Trophoblast cell (in vitro differentiated cells and primary cell): ENCODE data around the gene ASB4.

Experiments used
- DNase-seq, 2 donors: peaks; one replicate each; pipeline ENCODE4 v3.0.0-alpha.2; 2016
- H2AFZ ChIP-seq: 2 replicates; pipeline ENCODE4 v1.6.1; 2013; ENCODE audit warnings: low read length, moderate library complexity, mild to moderate bottlenecking; ENCODE audit not compliant: insufficient read depth, poor library complexity
- H2AK5ac ChIP-seq: 2 replicates; pipeline ENCODE4 v1.6.1; 2013; ENCODE audit warnings: mild to moderate bottlenecking, low read length
- H2BK120ac ChIP-seq: 2 replicates; pipeline ENCODE4 v1.6.1; 2013; ENCODE audit warnings: low read length, mild to moderate bottlenecking, moderate library complexity; ENCODE audit not compliant: insufficient read depth, poor library complexity
- H2BK12ac ChIP-seq: 2 replicates; pipeline ENCODE4 v1.6.1; 2013; ENCODE audit warnings: mild to moderate bottlenecking, low read length, moderate library complexity
- H2BK5ac ChIP-seq: 2 replicates; pipeline ENCODE4 v1.6.1; 2013; ENCODE audit warnings: low read length, low read depth, moderate library complexity, mild to moderate bottlenecking; ENCODE audit not compliant: poor library complexity
- H3K14ac ChIP-seq: 2 replicates; pipeline ENCODE4 v1.6.1; 2013; ENCODE audit warnings: mild to moderate bottlenecking, low read length
- H3K18ac ChIP-seq: 2 replicates; pipeline ENCODE4 v1.6.1; 2013; ENCODE audit warnings: mild to moderate bottlenecking, low read length
- H3K23ac ChIP-seq: 2 replicates; pipeline ENCODE4 v1.6.1; 2013; ENCODE audit warnings: low read length
- H3K27ac ChIP-seq: 2 replicates; pipeline ENCODE4 v1.5.1; 2013; ENCODE audit warnings: low read depth, mild to moderate bottlenecking, inconsistent platforms, low read length, moderate library complexity
- H3K27me3 ChIP-seq: 2 replicates; pipeline ENCODE4 v1.6.1; 2013; ENCODE audit warnings: inconsistent platforms, mild to moderate bottlenecking, low read length, moderate library complexity; ENCODE audit not compliant: insufficient read depth
- H3K36me3 ChIP-seq, 2 experiments: 1 replicate in 1 of 2; 2 replicates in 1 of 2; pipeline ENCODE4 v1.6.1; 2013; ENCODE audit warnings: low read length in 2 of 2, mild to moderate bottlenecking in 2 of 2, moderate library complexity in 1 of 2; ENCODE audit not compliant: insufficient read depth in 2 of 2, control insufficient read depth in 1 of 2
- H3K4ac ChIP-seq: 2 replicates; pipeline ENCODE4 v1.6.1; 2013; ENCODE audit warnings: low read depth, mild to moderate bottlenecking, low read length, moderate library complexity
- H3K4me1 ChIP-seq, 2 experiments: 1 replicate in 1 of 2; 2 replicates in 1 of 2; pipeline ENCODE4 v1.6.1; 2013; ENCODE audit warnings: low read length in 2 of 2, mild to moderate bottlenecking in 2 of 2, moderate library complexity in 1 of 2; ENCODE audit not compliant: insufficient read depth in 2 of 2, control insufficient read depth in 1 of 2
- H3K4me2 ChIP-seq: 2 replicates; pipeline ENCODE4 v1.6.1; 2013; ENCODE audit warnings: inconsistent platforms, mild to moderate bottlenecking, low read length, moderate library complexity
- H3K4me3 ChIP-seq: 2 replicates; pipeline ENCODE4 v1.5.1; 2013; ENCODE audit warnings: mild to moderate bottlenecking, low read depth, low read length, inconsistent platforms
- H3K79me1 ChIP-seq: one replicate; pipeline ENCODE4 v1.6.1; 2013; ENCODE audit warnings: low read length
- H3K79me2 ChIP-seq: 2 replicates; pipeline ENCODE4 v1.6.1; 2013; ENCODE audit warnings: low read length, mild to moderate bottlenecking; ENCODE audit not compliant: control insufficient read depth, insufficient read depth, poor library complexity
- H3K9ac ChIP-seq: 2 replicates; pipeline ENCODE4 v1.6.1; 2013; ENCODE audit warnings: mild to moderate bottlenecking, low read length
- H3K9me3 ChIP-seq: 2 replicates; pipeline ENCODE4 v1.6.1; 2013; ENCODE audit warnings: low read depth, mild to moderate bottlenecking, control low read depth, inconsistent platforms, low read length; ENCODE audit not compliant: insufficient read depth
- H4K12ac ChIP-seq: 2 replicates; pipeline ENCODE4 v1.6.1; 2013; ENCODE audit warnings: low read depth, mild to moderate bottlenecking, low read length, moderate library complexity
- H4K8ac ChIP-seq: 2 replicates; pipeline ENCODE4 v1.6.1; 2013; ENCODE audit warnings: low read depth, mild to moderate bottlenecking, low read length, moderate library complexity
- H4K91ac ChIP-seq: one replicate; pipeline ENCODE4 v1.6.1; 2013; ENCODE audit warnings: low read depth, mild to moderate bottlenecking, low read length, moderate library complexity
- WGBS: extraction: QIAGEN DNeasy Blood & Tissue Kit; methylation state at CpG from one replicate; pipeline ENCODE4 v1.1.7; 2013; ENCODE audit warnings: missing lambda C conversion rate; ENCODE audit not compliant: insufficient read length, insufficient coverage; ENCODE audit errors: extremely low coverage; 5-methylcytosine and 5-hydroxymethylcytosine counted together

The ASB4 gene

DNA sequence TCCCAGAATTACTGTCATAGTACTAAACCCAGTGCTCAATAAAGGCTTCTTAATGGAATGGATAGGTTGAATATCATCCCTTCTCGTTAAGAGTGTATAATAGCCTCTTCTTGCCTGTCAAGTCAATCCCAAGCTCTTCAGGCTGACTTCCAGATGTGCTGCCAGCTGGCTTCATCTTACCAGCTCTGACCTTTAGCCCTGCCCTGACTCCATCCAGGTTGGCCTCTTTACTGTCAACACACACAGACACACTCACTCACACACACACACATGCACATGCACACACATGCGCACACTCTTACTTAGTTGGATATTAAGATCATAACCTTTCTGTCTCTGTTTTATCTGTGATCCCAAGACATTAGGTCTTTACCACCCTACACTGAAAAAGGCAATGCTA is 49.1 kb downstream of the ASB4 start:
- Histone ChIP-seq H3K4ac (no peak overlapping the region), H3K9me3 (no peaks in the 10 kb centered on the region), H2AFZ (no peak overlapping the region), H3K14ac (no peak overlapping the region), H3K4me3 (no peak overlapping the region), H4K91ac (no peak overlapping the region), H4K12ac (no peak overlapping the region), H3K4me1 (no peaks in the 10 kb centered on the region), H2BK12ac (no peak overlapping the region), H2AK5ac (no peak overlapping the region), H3K23ac (no peak overlapping the region), H2BK5ac (no peak overlapping the region), H3K79me2 (no peaks in the 10 kb centered on the region), H3K4me2 (no peak overlapping the region), H3K36me3 (no peaks in the 10 kb centered on the region), H3K18ac (no peak overlapping the region), H3K9ac (no peak overlapping the region), H4K8ac (no peak overlapping the region), H3K27me3 (no peaks in the 10 kb centered on the region), H2BK120ac (no peak overlapping the region), H3K27ac (no peak overlapping the region), H3K79me1 (no peaks in the 10 kb centered on the region)
- no peak for DNase-seq
- WGBS: no CpG with 5 or more reads among the region's 2 CpGs

DNA sequence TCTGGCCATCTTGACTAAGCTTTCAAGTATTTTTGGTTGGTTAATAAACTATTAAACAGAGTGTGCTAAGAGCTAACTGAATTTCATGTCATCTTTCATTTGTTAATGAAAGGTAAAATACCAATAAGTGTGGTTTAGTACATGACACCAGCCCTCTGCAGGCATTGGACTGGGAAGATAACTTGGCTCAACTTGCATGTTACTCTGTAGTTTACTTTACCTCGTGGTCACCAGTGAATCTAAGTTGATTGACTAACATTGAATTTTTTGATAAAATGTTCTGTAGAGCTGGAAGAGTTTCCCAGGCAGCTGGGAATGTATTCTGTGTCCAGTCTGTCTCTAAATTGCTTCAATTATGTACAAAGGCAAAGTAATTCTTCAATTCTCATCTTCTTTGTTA is 49.9 kb downstream of the ASB4 start:
- Histone ChIP-seq H3K9me3 (no peaks in the 10 kb centered on the region), H4K91ac (no peak overlapping the region), H2AK5ac (no peak overlapping the region), H3K27me3 (no peaks in the 10 kb centered on the region), H3K23ac (no peak overlapping the region), H4K12ac (no peak overlapping the region), H3K14ac (no peak overlapping the region), H2BK120ac (no peak overlapping the region), H3K18ac (no peak overlapping the region), H3K4me3 (no peak overlapping the region), H4K8ac (no peak overlapping the region), H3K79me1 (no peaks in the 10 kb centered on the region), H3K36me3 (no peaks in the 10 kb centered on the region), H3K4ac (no peak overlapping the region), H3K79me2 (no peaks in the 10 kb centered on the region), H3K9ac (no peak overlapping the region), H2BK12ac (no peak overlapping the region), H3K4me2 (no peak overlapping the region), H2AFZ (no peak overlapping the region), H2BK5ac (no peak overlapping the region), H3K27ac (no peak overlapping the region), H3K4me1 (no peaks in the 10 kb centered on the region)
- no CpG with 5 or more reads among the region's 1 CpG for WGBS
- DNase-seq: no peak

DNA sequence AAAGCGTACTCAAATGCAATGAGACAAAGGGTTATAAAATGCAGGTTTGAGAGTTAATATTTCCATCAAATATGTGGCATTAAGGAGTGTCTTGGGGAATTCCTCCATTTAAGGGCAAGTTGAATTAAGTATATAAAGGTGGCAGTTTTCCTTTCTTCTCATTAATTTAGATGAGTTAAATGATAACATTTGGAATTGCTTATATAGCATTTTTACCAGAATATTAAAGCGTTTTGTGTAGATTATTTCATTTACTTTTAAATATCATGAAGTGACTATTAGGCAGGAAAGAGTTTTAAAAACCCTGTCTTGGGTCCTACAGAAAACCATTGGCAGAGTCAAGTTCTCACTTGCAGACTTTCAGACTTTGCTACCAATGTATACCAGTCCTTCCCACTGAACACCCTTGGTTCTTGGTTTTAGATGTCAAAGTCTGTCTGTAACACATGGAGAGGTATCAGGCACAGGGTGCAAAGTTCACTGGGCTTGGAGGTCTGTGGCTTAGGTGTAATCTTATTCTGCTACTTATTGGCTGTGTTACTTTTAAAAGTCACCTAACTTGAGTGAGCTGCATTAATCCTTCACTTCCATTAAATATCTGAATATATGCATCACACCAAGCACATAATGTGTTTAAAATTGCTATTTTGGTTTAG is 51.0 kb downstream of the ASB4 start:
- no peak overlapping the region for H4K12ac ChIP-seq
- H3K23ac ChIP-seq: no peak overlapping the region
- no peak overlapping the region for H2BK5ac ChIP-seq
- no peak overlapping the region for H3K14ac ChIP-seq
- H3K4ac ChIP-seq: no peak overlapping the region
- H3K36me3 ChIP-seq: no peaks in the 10 kb centered on the region
- DNase-seq: no peak
- no peak overlapping the region for H3K18ac ChIP-seq
- no peak overlapping the region for H2BK120ac ChIP-seq
- H3K4me2 ChIP-seq: no peak overlapping the region
- H3K9ac ChIP-seq: no peak overlapping the region
- no peak overlapping the region for H2AFZ ChIP-seq
- H3K79me1 ChIP-seq: no peaks in the 10 kb centered on the region
- H2BK12ac ChIP-seq: no peak overlapping the region
- no peak overlapping the region for H3K4me3 ChIP-seq
- no peaks in the 10 kb centered on the region for H3K4me1 ChIP-seq
- no peaks in the 10 kb centered on the region for H3K79me2 ChIP-seq
- no peak overlapping the region for H4K91ac ChIP-seq
- H4K8ac ChIP-seq: no peak overlapping the region
- WGBS: no CpG with 5 or more reads among the region's 2 CpGs
- no peak overlapping the region for H3K27ac ChIP-seq
- H2AK5ac ChIP-seq: no peak overlapping the region
- H3K27me3 ChIP-seq: no peaks in the 10 kb centered on the region
- H3K9me3 ChIP-seq: no peaks in the 10 kb centered on the region

DNA sequence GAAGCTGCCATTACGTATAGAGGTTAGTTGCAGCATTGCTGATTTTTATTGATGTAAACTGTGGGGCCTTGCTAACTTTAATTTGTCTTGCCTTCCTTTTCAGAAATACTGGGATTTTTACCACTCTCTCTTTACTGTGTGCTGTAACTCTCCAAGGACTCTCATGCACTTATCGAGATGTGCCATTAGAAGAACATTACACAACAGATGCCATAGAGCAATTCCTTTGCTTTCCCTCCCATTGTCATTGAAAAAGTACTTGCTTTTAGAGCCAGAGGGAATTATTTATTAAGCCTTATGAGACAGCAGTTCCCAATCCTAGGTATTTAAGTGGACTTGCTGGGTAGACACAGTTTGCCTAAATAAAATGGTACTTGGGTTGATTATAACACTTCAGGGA is 51.7 kb downstream of the ASB4 start:
- Histone ChIP-seq H3K4me3 (no peak overlapping the region), H4K91ac (no peak overlapping the region), H3K9me3 (no peaks in the 10 kb centered on the region), H3K18ac (no peak overlapping the region), H3K27me3 (no peaks in the 10 kb centered on the region), H3K4ac (no peak overlapping the region), H3K23ac (no peak overlapping the region), H3K14ac (no peak overlapping the region), H2AFZ (no peak overlapping the region), H3K27ac (no peak overlapping the region), H3K9ac (no peak overlapping the region), H3K79me2 (no peaks in the 10 kb centered on the region), H4K12ac (no peak overlapping the region), H3K4me1 (no peaks in the 10 kb centered on the region), H2BK120ac (no peak overlapping the region), H3K4me2 (no peak overlapping the region), H2BK5ac (no peak overlapping the region), H4K8ac (no peak overlapping the region), H3K36me3 (no peaks in the 10 kb centered on the region), H2BK12ac (no peak overlapping the region), H2AK5ac (no peak overlapping the region), H3K79me1 (no peaks in the 10 kb centered on the region)
- no CpG with 5 or more reads among the region's 2 CpGs for WGBS
- no peak for DNase-seq
